GM23338 (cell line): ENCODE measurements around the gene RAB36. TPM values are rescaled to one million over a fixed set of nuclear protein-coding genes. Genes with fewer than 3 reads are reported as not detected.

ENCODE experiments used
- ATAC-seq: fragments of 200-7000 bp; cut with Tn5 transposase; 3 replicates; pipeline ENCODE4 v1.9.1; 2020
- DNase-seq: peaks from one replicate; pipeline ENCODE4 v3.0.0-alpha.2; 2015; ENCODE audit warnings: low spot score
- H2AFZ ChIP-seq: fragments of 200-600 bp; sonication (generic); 2 replicates; pipeline ENCODE4 v1.8.0; 2016; ENCODE audit warnings: antibody characterized with exemption, mild to moderate bottlenecking, moderate library complexity
- H3F3A ChIP-seq: fragments of 200-600 bp; sonication (generic); replicated peaks from 2 replicates; pipeline ENCODE4 v1.8.0; 2017; ENCODE audit warnings: antibody characterized with exemption, mixed run types, low read depth
- H3K27ac ChIP-seq: fragments of 200-600 bp; sonication (generic); 2 replicates; pipeline ENCODE4 v1.6.1; 2016; ENCODE audit warnings: low read depth
- H3K27me3 ChIP-seq: fragments of 200-600 bp; sonication (generic); 2 replicates; pipeline ENCODE4 v1.8.0; 2016; ENCODE audit warnings: mild to moderate bottlenecking, mixed run types, moderate library complexity; ENCODE audit not compliant: insufficient read depth
- H3K36me3 ChIP-seq: fragments of 200-600 bp; sonication (generic); 2 replicates; pipeline ENCODE4 v1.8.0; 2016; ENCODE audit warnings: mild to moderate bottlenecking; ENCODE audit not compliant: insufficient read depth
- H3K4me1 ChIP-seq: fragments of 200-600 bp; sonication (generic); 2 replicates; pipeline ENCODE4 v1.8.0; 2016; ENCODE audit warnings: mild to moderate bottlenecking, moderate library complexity; ENCODE audit not compliant: insufficient read depth
- H3K4me2 ChIP-seq: fragments of 200-600 bp; sonication (generic); 2 replicates; pipeline ENCODE4 v1.7.1; 2017; ENCODE audit warnings: mixed run types
- H3K4me3 ChIP-seq: fragments of 200-600 bp; sonication (generic); 2 replicates; pipeline ENCODE4 v1.6.1; 2016; ENCODE audit warnings: mixed run types
- H3K79me2 ChIP-seq: fragments of 200-600 bp; sonication (generic); replicated peaks from 2 replicates; pipeline ENCODE4 v1.8.0; 2017; ENCODE audit warnings: mild to moderate bottlenecking; ENCODE audit not compliant: insufficient read depth
- H3K9me2 ChIP-seq: fragments of 200-600 bp; sonication (generic); 2 replicates; pipeline ENCODE4 v1.8.0; 2017; ENCODE audit not compliant: insufficient read depth
- H4K20me1 ChIP-seq: fragments of 200-600 bp; sonication (generic); replicated peaks from 2 replicates; pipeline ENCODE4 v1.8.0; 2017; ENCODE audit warnings: mild to moderate bottlenecking; ENCODE audit not compliant: insufficient read depth
- H3K27ac Mint-ChIP-seq: 2 replicates; pipeline ENCODE4 v1.8.0; 2020; ENCODE audit warnings: inconsistent platforms, mild to moderate bottlenecking, moderate library complexity, mixed read lengths
- H3K27me3 Mint-ChIP-seq: 3 replicates; pipeline ENCODE4 v1.8.0; 2022; ENCODE audit warnings: low read depth, mild to moderate bottlenecking, moderate library complexity, mixed read lengths, inconsistent platforms; ENCODE audit not compliant: insufficient read depth, poor library complexity
- H3K36me3 Mint-ChIP-seq: 3 replicates; pipeline ENCODE4 v1.8.0; 2021; ENCODE audit warnings: low read depth, mild to moderate bottlenecking, inconsistent platforms, moderate library complexity, mixed read lengths
- H3K4me1 Mint-ChIP-seq: 3 replicates; pipeline ENCODE4 v1.8.0; 2020; ENCODE audit warnings: mild to moderate bottlenecking, inconsistent platforms, mixed read lengths
- H3K4me3 Mint-ChIP-seq: 3 replicates; pipeline ENCODE4 v1.8.0; 2021; ENCODE audit warnings: moderate library complexity, mild to moderate bottlenecking, inconsistent platforms, mixed read lengths
- H3K9me3 Mint-ChIP-seq: 3 replicates; pipeline ENCODE4 v1.8.0; 2020; ENCODE audit warnings: moderate library complexity, mild to moderate bottlenecking, inconsistent platforms, mixed read lengths
- CREB1 ChIP-seq: fragments of 250-450 bp; sonication (Bioruptor Pico); IDR thresholded peaks from 2 replicates; pipeline ENCODE4 v1.5.0; 2020; ENCODE audit warnings: low read depth, mild to moderate bottlenecking, moderate library complexity
- EZH2 ChIP-seq: fragments of 200-600 bp; sonication (generic); IDR thresholded peaks from one replicate; pipeline ENCODE4 v1.8.0; 2017; ENCODE audit warnings: antibody characterized with exemption, mild to moderate bottlenecking, low read depth; ENCODE audit not compliant: unreplicated experiment
- EZH2phosphoT487 ChIP-seq: fragments of 200-600 bp; sonication (generic); IDR thresholded peaks from one replicate; pipeline ENCODE4 v1.8.1; 2018; ENCODE audit warnings: antibody characterized with exemption; ENCODE audit not compliant: unreplicated experiment
- JUNB ChIP-seq: IDR thresholded peaks from one replicate; pipeline ENCODE4 v1.6.1; 2016; ENCODE audit warnings: antibody characterized with exemption; ENCODE audit not compliant: unreplicated experiment
- NANOG ChIP-seq: IDR thresholded peaks from 2 replicates; pipeline ENCODE4 v1.6.1; 2016; ENCODE audit warnings: antibody characterized with exemption, borderline replicate concordance
- POLR2AphosphoS5 ChIP-seq: IDR thresholded peaks from 2 replicates; pipeline ENCODE4 v1.6.1; 2016; ENCODE audit warnings: antibody characterized with exemption, low read depth
- STAT1 ChIP-seq: IDR thresholded peaks from one replicate; pipeline ENCODE4 v1.6.1; 2016; ENCODE audit warnings: antibody characterized with exemption; ENCODE audit not compliant: unreplicated experiment
- ZNF114 ChIP-seq: fragments of 250-450 bp; sonication (Bioruptor Pico); IDR thresholded peaks from 2 replicates; pipeline ENCODE4 v1.5.0; 2020; ENCODE audit warnings: mild to moderate bottlenecking, moderate library complexity
- ZNF331 ChIP-seq: fragments of 250-450 bp; sonication (Bioruptor Pico); IDR thresholded peaks from 2 replicates; pipeline ENCODE4 v1.5.0; 2020; ENCODE audit warnings: low read depth, mild to moderate bottlenecking, moderate library complexity
- polyA plus RNA-seq: library from polyadenylated mRNA; unstranded; fragments of >200 nt; fragmentation: Nextera tagmentation; extraction: Ambion mirVana; gene quantifications from 2 replicates; pipeline ENCODE4 v1.2.1, GENCODE V29; 2016
- total RNA-seq: library from RNA; depleted of rRNA; stranded (reverse); fragments of >200 nt; shearing (Covaris generic); gene quantifications from 2 replicates; pipeline ENCODE4 v1.2.3, GENCODE V29; 2014
- TF ChIP-seq, protein P1 (sequence below): IDR thresholded peaks from one replicate; pipeline ENCODE4 v1.6.1; 2018; ENCODE audit warnings: antibody characterized with exemption; ENCODE audit not compliant: unreplicated experiment
- TF ChIP-seq, protein P2 (sequence below): fragments of 250-450 bp; sonication (Bioruptor Pico); IDR thresholded peaks from 2 replicates; pipeline ENCODE4 v1.5.0; 2020; ENCODE audit warnings: mild to moderate bottlenecking, moderate library complexity
- TF ChIP-seq, protein P3 (sequence below), 2 experiments: fragments of 200-600 bp in 1 of 2; sonication (generic) in 1 of 2; conservative IDR thresholded peaks; 2 replicates each; pipeline versions ENCODE4 v1.5.1 to v1.6.1; 2016 to 2017; ENCODE audit warnings: antibody characterized with exemption in 2 of 2, low read depth in 2 of 2, mild to moderate bottlenecking in 2 of 2, moderate library complexity in 1 of 2
- TF ChIP-seq, protein P4 (sequence below): IDR thresholded peaks from 2 replicates; pipeline ENCODE4 v1.6.1; 2016; ENCODE audit warnings: antibody characterized with exemption

The RAB36 gene
- total and polyA plus RNA-seq, 2 experiments from 2014 or later, result 0.58 to 1.2 TPM

DNA sequence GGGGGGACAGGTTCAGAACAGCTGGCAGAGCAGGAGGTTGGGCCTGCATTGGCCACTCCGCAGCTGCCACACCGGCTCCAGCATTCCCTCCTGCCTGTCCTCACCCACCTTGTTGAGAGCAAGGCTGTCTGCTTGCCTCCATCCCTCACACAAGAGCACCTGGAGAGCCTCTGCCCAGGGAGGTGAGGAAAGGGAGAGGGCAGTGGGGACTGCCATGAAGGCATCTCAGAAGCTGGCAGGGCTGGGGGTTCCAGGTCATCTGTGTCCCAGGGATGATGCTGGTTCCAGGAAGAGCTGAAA, 30.6 kb upstream of the RAB36 start:
- Histone ChIP-seq H3K36me3 (no peaks in the 10 kb centered on the region), H4K20me1 (no peaks in the 10 kb centered on the region), H3K27ac (no peak overlapping the region), H3K4me1 (no peaks in the 10 kb centered on the region; the same call in 1 of the 2 replicates), H3K4me3 (no peak overlapping the region), H2AFZ (no peak overlapping the region), H3K27me3 (no peaks in the 10 kb centered on the region), H3K9me2 (no peaks in the 10 kb centered on the region), H3K79me2 (no peaks in the 10 kb centered on the region), H3K4me2 (no peak overlapping the region), H3F3A (no peaks in the 10 kb centered on the region)
- H3K27ac Mint-ChIP-seq, result no peak overlapping the region
- ATAC-seq (no peak), DNase-seq (no peak)
- H3K4me3 Mint-ChIP-seq, result no peak overlapping the region
- peaks cover 5% of the 10 kb centered on the region for H3K27me3 Mint-ChIP-seq
- TF ChIP-seq, protein P1, sequence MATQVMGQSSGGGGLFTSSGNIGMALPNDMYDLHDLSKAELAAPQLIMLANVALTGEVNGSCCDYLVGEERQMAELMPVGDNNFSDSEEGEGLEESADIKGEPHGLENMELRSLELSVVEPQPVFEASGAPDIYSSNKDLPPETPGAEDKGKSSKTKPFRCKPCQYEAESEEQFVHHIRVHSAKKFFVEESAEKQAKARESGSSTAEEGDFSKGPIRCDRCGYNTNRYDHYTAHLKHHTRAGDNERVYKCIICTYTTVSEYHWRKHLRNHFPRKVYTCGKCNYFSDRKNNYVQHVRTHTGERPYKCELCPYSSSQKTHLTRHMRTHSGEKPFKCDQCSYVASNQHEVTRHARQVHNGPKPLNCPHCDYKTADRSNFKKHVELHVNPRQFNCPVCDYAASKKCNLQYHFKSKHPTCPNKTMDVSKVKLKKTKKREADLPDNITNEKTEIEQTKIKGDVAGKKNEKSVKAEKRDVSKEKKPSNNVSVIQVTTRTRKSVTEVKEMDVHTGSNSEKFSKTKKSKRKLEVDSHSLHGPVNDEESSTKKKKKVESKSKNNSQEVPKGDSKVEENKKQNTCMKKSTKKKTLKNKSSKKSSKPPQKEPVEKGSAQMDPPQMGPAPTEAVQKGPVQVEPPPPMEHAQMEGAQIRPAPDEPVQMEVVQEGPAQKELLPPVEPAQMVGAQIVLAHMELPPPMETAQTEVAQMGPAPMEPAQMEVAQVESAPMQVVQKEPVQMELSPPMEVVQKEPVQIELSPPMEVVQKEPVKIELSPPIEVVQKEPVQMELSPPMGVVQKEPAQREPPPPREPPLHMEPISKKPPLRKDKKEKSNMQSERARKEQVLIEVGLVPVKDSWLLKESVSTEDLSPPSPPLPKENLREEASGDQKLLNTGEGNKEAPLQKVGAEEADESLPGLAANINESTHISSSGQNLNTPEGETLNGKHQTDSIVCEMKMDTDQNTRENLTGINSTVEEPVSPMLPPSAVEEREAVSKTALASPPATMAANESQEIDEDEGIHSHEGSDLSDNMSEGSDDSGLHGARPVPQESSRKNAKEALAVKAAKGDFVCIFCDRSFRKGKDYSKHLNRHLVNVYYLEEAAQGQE, result no peak
- TF ChIP-seq CREB1 (no peak), POLR2AphosphoS5 (no peak), NANOG (no peak), JUNB (no peak), EZH2 (no peak), ZNF114 (CRISPR knock-in tag) (no peak), STAT1 (no peak), ZNF331 (no peak), EZH2phosphoT487 (no peak)
- TF ChIP-seq, protein P2, sequence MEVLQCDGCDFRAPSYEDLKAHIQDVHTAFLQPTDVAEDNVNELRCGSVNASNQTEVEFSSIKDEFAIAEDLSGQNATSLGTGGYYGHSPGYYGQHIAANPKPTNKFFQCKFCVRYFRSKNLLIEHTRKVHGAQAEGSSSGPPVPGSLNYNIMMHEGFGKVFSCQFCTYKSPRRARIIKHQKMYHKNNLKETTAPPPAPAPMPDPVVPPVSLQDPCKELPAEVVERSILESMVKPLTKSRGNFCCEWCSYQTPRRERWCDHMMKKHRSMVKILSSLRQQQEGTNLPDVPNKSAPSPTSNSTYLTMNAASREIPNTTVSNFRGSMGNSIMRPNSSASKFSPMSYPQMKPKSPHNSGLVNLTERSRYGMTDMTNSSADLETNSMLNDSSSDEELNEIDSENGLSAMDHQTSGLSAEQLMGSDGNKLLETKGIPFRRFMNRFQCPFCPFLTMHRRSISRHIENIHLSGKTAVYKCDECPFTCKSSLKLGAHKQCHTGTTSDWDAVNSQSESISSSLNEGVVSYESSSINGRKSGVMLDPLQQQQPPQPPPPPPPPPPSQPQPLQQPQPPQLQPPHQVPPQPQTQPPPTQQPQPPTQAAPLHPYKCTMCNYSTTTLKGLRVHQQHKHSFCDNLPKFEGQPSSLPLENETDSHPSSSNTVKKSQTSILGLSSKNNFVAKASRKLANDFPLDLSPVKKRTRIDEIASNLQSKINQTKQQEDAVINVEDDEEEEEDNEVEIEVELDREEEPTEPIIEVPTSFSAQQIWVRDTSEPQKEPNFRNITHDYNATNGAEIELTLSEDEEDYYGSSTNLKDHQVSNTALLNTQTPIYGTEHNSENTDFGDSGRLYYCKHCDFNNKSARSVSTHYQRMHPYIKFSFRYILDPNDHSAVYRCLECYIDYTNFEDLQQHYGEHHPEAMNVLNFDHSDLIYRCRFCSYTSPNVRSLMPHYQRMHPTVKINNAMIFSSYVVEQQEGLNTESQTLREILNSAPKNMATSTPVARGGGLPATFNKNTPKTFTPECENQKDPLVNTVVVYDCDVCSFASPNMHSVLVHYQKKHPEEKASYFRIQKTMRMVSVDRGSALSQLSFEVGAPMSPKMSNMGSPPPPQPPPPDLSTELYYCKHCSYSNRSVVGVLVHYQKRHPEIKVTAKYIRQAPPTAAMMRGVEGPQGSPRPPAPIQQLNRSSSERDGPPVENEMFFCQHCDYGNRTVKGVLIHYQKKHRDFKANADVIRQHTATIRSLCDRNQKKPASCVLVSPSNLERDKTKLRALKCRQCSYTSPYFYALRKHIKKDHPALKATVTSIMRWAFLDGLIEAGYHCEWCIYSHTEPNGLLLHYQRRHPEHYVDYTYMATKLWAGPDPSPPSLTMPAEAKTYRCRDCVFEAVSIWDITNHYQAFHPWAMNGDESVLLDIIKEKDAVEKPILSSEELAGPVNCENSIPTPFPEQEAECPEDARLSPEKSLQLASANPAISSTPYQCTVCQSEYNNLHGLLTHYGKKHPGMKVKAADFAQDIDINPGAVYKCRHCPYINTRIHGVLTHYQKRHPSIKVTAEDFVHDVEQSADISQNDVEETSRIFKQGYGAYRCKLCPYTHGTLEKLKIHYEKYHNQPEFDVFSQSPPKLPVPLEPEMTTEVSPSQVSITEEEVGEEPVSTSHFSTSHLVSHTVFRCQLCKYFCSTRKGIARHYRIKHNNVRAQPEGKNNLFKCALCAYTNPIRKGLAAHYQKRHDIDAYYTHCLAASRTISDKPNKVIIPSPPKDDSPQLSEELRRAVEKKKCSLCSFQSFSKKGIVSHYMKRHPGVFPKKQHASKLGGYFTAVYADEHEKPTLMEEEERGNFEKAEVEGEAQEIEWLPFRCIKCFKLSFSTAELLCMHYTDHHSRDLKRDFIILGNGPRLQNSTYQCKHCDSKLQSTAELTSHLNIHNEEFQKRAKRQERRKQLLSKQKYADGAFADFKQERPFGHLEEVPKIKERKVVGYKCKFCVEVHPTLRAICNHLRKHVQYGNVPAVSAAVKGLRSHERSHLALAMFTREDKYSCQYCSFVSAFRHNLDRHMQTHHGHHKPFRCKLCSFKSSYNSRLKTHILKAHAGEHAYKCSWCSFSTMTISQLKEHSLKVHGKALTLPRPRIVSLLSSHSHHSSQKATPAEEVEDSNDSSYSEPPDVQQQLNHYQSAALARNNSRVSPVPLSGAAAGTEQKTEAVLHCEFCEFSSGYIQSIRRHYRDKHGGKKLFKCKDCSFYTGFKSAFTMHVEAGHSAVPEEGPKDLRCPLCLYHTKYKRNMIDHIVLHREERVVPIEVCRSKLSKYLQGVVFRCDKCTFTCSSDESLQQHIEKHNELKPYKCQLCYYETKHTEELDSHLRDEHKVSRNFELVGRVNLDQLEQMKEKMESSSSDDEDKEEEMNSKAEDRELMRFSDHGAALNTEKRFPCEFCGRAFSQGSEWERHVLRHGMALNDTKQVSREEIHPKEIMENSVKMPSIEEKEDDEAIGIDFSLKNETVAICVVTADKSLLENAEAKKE (CRISPR knock-in tag), result no peak
- TF ChIP-seq, protein P3, sequence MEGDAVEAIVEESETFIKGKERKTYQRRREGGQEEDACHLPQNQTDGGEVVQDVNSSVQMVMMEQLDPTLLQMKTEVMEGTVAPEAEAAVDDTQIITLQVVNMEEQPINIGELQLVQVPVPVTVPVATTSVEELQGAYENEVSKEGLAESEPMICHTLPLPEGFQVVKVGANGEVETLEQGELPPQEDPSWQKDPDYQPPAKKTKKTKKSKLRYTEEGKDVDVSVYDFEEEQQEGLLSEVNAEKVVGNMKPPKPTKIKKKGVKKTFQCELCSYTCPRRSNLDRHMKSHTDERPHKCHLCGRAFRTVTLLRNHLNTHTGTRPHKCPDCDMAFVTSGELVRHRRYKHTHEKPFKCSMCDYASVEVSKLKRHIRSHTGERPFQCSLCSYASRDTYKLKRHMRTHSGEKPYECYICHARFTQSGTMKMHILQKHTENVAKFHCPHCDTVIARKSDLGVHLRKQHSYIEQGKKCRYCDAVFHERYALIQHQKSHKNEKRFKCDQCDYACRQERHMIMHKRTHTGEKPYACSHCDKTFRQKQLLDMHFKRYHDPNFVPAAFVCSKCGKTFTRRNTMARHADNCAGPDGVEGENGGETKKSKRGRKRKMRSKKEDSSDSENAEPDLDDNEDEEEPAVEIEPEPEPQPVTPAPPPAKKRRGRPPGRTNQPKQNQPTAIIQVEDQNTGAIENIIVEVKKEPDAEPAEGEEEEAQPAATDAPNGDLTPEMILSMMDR (conservative IDR thresholded peaks at IDR 0.05; ENCODE audit: low read depth in 2 of 2), result no peak
- TF ChIP-seq, protein P4, sequence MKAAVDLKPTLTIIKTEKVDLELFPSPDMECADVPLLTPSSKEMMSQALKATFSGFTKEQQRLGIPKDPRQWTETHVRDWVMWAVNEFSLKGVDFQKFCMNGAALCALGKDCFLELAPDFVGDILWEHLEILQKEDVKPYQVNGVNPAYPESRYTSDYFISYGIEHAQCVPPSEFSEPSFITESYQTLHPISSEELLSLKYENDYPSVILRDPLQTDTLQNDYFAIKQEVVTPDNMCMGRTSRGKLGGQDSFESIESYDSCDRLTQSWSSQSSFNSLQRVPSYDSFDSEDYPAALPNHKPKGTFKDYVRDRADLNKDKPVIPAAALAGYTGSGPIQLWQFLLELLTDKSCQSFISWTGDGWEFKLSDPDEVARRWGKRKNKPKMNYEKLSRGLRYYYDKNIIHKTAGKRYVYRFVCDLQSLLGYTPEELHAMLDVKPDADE, result no peak
- no peaks in the 10 kb centered on the region for H3K36me3 Mint-ChIP-seq
- H3K9me3 Mint-ChIP-seq, result no peaks in the 10 kb centered on the region
- H3K4me1 Mint-ChIP-seq, result peaks cover 7% of the 10 kb centered on the region
